Urothelium cell line (cell line): ENCODE data around the gene XKR3.
"Not testable (repeated sequence)": the region's sequence is repeated elsewhere in the genome, so short reads cannot be mapped to it uniquely, and the experiment has no call there.

Experiments
- DNase-seq: peaks from one replicate; pipeline ENCODE4 v3.0.0; 2011; ENCODE audit warnings: low spot score, mixed read lengths
- FAIRE-seq: peaks from 2 replicates; lab custom pipeline; 2011; peaks lifted over from hg19 to GRCh38; lab: Jason Lieb, UNC

Gene XKR3

GRCh38 chr22:16806401-16806800 is 18.8 kb downstream of the XKR3 start:
- FAIRE-seq: no peak
- DNase-seq: no peak

- FAIRE-seq (no peak), DNase-seq (no peak)
These were observed 20.3 kb downstream of the XKR3 start for GRCh38 chr22:16804882-16805281.

DNA sequence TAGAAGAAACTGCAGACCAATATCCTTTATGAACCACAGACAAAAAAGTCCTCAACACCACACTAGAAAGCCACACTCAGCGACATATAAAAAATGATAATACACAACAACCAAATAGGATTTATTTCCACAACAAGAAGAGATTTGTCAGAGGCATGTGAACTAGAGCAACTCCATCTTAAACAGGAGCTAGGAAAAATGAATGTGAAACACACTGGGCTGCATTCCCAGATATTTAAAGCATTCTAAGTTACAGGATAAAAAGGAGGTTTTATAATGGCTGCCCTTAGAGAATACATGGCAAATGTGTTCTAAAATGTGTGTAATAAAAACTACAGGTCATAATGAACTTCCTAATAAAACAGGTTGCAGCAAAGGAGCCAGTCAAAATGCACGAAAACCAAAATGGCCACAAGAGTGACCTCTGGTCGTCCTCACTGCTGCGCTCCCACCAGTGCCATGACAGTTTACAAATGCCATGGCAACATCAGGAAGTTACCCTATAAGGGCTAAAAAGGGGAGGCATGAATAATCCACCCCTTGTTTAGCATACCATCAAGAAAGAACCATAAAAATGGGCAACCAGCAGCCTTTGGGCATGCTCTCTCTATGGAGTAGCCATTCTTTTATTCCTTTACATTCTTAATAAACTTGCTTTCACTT is 21.8 kb downstream of the XKR3 start:
- no peak for DNase-seq
- FAIRE-seq: no peak

DNA sequence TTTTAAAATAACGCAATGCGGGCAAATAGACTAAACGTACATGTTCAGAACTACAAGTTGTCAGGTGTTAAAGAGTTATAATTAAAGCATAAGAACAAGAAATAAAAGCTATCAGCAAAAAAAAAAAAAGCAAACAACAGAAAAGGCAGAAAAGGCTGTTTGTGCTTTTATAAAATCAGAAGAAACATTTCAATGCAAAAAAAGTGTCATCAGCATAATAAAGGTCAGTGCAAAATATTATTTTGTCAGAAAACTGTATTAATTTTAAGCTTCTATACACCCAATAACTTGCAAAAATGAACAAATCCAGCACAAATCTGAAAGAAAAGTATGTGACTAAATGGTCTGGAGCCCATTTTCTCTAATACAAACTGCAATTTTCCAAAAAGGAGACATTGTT is 23.6 kb downstream of the XKR3 start:
- DNase-seq (no peak), FAIRE-seq (no peak)

DNA sequence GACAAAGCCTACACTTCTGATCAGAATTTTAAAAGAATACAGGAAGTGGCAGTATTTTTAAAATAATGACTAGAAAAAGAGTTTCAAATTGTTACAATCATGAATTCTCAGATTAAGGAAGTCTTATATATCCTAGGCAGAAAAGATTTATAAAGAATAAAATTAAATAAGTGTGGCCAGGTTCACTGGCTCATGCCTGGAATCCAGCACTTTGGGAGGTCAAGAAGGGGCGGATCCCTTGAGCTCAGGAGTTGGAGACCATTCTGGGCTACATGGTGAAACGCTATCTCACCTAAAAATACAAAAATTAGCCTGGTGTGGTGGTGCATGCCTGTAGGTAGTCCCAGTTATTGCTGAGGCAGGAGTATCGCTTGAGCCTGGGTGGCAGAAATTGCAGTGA is 24.1 kb downstream of the XKR3 start:
- no peak for FAIRE-seq
- DNase-seq: no peak

GRCh38 chr22:16800358-16800757 is 24.9 kb downstream of the XKR3 start:
- no peak for DNase-seq
- no peak for FAIRE-seq

DNA sequence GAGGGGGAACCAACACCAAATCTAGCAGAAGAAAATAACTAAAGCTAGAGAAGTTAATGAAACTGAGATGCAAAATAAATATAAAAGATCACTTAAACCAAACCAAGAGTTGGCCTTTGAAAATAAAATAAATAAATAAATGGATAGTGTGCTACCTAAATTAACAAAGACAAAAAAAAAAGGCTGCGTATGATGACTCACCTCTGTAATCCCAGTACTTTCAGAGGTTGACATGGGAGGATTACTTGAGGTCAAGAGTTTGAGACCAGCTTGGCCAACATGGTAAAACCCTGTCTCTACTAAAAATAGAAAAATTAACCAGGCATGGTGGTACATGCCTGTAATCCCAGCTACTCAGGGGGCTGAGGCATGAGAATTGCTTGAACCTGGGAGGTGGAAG is 29.7 kb downstream of the XKR3 start:
- not testable (repeated sequence) for DNase-seq

GRCh38 chr22:16793831-16794230 is 31.4 kb downstream of the XKR3 start:
- FAIRE-seq (no peak), DNase-seq (no peak)

More for the DNA sequence above, 29.7 kb downstream of the XKR3 start:
- FAIRE-seq: not testable (repeated sequence)

DNA sequence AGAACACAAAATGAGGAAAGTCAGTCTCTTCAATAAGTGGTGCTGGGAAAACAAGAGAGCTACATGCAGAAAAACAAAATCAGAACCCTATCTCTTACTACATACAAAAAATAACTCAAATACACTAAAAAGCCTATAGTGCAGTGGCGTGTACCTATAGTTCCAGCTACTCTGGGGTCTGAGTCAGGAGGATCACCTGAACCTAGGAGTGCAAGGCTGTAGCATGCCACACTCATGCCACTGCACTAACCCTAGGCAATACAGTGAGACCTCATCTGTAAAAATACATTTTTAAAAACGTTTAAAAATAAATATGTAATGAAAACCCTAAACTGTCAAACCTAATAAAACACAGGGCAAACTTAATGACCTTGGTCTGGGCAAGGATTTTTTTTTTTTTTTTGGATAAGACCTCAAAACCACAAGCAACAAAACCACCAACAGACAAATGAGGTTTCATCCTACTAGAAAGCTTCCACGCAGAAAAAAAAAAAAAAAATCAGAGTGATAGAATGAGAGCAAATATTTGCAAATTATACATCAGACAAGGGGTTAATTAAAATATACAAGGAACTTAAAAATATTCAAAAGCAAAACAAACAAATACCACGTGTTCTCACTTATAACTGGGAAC is 35.2 kb downstream of the XKR3 start:
- no peak for FAIRE-seq

GRCh38 chr22:16783930-16784354 is 41.3 kb downstream of the XKR3 start:
- DNase-seq (peak; percentile 27), FAIRE-seq (no peak)

More for the DNA sequence above, 35.2 kb downstream of the XKR3 start:
- DNase-seq: no peak

DNA sequence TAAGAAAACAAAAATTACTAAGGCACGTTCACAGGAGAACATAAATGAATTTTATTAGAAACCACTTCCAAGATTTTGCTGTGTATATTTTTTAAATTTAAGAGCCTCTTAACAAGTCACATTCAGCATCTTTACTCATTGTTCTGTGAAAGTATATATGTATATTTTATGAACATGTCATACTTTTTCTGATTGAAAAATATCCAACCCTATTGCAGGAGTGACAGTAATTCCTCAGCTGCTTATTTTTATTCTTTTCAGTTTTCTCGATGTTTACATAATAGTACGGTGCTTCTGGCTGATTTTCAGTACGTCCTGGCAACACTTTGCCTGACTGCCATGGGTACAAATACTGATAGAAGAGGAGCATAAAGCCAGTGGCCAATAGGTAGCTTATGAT is 41.8 kb downstream of the XKR3 start:
- FAIRE-seq (no peak), DNase-seq (no peak)

GRCh38 chr22:16781764-16782329 is 43.4 kb downstream of the XKR3 start:
- DNase-seq (no peak), FAIRE-seq (no peak)

DNA sequence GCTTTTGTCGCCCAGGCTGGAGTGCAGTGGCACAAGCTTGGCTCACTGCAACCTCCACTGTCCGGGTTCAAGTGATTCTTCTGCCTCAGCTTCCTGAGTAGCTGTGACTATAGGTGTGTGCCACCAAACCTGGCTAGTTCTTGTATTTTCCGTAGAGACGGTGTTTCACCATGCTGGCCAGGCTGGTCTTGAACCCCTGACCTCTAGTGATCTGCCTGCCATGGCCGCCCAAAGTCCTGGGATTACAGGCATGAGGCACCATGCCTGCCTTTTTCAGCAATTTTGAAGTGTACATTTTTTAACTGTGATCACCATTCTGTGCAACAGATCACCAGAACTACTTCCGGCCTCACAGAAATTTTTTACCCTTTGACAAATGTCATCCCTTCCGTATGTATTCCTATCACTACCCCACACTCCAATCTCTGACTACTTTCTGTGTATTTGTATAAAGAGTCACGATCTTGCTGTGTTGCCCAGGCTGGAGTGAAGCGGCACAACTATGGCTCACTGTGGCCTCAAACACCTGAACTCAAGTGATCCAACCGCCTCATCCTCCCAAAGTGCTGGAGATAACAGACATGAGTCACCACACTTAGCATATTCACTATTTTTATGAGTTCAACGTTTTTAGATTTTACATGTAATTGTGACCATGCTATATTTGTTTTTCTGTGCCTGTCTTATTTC is 44.0 kb downstream of the XKR3 start:
- DNase-seq: no peak
- no peak for FAIRE-seq

DNA sequence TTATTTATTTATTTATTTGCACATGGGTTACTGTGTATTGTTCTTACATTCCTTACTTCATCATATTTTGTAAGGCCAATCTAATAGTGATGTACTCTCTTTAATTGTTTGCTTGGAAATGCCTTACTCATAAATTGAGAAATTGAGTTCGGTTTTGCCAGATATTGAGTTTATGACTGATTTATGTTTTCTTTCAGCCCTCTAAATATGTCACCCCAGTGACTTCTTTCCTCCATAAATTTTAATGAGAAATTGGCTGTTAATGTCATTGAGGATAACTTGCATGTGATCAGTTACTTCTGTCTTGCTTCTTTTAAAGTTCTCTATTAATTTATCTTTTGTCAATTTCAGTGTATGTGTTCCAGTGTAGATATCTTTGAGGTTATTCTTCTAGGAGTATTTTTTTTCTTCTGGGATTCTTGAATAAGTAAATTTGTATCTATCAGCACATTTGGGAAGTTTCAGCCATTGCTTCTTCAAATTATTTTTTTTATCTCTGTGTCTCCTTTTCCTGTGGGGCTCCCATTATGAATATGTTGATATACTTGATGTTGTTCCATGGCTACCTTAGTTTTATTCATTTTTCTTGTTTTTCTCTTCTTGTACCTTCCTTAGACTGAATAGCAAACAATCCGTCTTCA is 47.8 kb downstream of the XKR3 start:
- no peak for DNase-seq
- no peak for FAIRE-seq

- no peak for FAIRE-seq
- no peak for DNase-seq
These were observed 49.1 kb downstream of the XKR3 start for GRCh38 chr22:16776080-16776479.

- no peak for FAIRE-seq
- DNase-seq: no peak
These were observed 50.2 kb downstream of the XKR3 start for GRCh38 chr22:16774911-16775500.

DNA sequence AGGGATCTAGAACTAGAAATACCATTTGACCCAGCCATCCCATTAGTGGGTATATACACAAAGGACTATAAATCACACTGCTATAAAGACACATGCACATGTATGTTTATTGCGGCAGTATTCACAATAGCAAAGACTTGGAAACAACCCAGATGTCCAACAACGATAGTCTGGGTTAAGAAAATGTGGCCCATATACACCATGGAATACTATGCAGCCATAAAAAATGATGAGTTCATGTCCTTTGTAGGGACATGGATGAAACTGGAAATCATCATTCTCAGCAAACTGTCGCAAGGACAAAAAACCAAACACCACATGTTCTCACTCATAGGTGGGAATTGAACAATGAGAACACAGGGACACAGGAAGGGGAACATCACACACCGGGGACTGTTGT is 53.6 kb downstream of the XKR3 start:
- DNase-seq, FAIRE-seq: not testable (repeated sequence)

GRCh38 chr22:16767927-16768326 is 57.3 kb downstream of the XKR3 start:
- not testable (repeated sequence) for FAIRE-seq, DNase-seq

GRCh38 chr22:16762224-16762623 is 63.0 kb downstream of the XKR3 start:
- DNase-seq, FAIRE-seq: not testable (repeated sequence)

DNA sequence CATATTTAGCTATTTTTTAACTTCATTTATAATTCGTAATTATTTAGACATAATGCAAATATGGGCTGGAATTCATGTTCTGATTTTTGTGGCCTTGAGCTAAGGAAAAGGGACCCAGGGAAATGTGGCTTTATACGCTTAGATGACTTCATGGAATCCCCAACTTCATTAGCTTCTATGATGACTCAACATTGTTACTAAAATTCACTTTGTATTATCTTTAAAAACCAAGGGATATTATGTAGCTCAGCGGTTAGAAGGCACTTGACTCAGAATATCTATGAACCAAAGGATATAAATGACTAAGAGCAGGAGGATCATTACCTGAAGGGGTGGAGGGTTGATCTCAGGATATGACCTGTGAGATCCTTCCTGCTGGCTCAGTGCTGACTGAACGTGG is 64.8 kb downstream of the XKR3 start:
- FAIRE-seq, DNase-seq: not testable (repeated sequence)

DNA sequence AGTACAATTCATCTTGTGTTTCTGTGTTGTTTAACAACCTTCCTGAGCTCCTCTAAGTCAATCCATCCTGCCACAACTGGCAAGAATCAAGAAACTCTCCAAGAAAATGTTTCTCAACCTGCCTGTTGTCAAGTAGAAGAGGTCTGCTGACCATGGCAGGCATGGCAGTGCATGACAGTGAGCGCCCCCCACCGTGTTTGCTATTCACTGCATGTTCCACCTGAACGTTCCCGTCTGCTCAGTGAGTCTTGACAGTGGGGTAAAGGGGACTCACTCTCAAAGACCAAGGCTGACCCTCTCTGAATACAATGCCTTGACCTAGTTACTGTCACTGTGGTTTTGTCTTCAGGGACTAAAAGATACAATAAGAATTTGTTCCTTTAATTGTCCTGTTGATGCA is 75.9 kb downstream of the XKR3 start:
- not testable (repeated sequence) for FAIRE-seq, DNase-seq
